T follicular helper cell (primary cell): Measurements from ENCODE around the gene CMC4.

Experiments used
- DNase-seq: peaks from one replicate; pipeline ENCODE4 v3.0.0-alpha.2; 2020; ENCODE audit warnings: low read depth
- total RNA-seq, 2 experiments: gene quantifications; one replicate each; lab custom pipeline; 2026; lab: John Stamatoyannopoulos, UW

Gene CMC4, protein sequence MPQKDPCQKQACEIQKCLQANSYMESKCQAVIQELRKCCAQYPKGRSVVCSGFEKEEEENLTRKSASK
- total RNA-seq, result 0 reads per million in 2 experiments

DNA sequence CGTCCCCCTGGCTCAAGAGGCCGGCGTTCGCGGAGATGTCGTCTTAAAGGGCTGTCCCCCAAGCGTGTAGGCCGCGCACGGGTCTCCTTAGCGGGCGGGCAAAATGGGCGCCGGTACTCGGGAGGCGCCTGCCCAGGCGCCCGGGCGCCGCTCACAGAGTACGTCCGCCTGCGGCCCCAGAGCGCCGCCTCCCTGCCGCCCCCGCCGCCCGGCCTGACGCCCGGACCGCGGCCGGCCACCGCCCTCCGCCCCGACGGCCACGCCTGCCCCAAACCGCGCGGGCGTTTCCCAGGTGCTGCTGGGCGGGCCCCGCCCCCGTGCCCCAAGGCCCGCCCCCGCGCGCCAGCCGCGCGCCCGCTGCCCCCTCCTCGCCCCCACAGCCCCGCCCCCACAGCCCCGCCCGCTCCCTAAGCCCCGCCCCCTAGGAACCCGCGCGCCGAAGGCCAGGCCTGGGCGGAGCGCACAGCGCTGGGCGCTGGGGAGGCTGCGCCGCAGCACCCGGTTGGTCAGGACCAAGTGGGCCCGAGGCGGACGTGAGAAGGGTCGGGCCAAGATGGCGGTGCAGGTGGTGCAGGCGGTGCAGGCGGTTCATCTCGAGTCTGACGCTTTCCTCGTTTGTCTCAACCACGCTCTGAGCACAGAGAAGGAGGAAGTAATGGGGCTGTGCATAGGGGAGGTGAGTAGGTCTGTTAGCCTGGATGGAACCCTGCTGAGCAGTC, at the start of gene CMC4, which contains the start of the genes BRCC3 and MTCP1:
CMC4 (minus strand) TSS at position 162 of the 719 bp plus-strand sequence. CDS start 7,113 bp downstream, outside the sequence.
BRCC3 (plus strand) TSS at position 534 of the 719 bp plus-strand sequence; CDS start at position 554, 20 bp downstream.
MTCP1 (minus strand) TSS at position 162 of the 719 bp plus-strand sequence. CDS start 5,126 bp downstream, outside the sequence.
- DNase-seq, result peak; percentile 62

DNA sequence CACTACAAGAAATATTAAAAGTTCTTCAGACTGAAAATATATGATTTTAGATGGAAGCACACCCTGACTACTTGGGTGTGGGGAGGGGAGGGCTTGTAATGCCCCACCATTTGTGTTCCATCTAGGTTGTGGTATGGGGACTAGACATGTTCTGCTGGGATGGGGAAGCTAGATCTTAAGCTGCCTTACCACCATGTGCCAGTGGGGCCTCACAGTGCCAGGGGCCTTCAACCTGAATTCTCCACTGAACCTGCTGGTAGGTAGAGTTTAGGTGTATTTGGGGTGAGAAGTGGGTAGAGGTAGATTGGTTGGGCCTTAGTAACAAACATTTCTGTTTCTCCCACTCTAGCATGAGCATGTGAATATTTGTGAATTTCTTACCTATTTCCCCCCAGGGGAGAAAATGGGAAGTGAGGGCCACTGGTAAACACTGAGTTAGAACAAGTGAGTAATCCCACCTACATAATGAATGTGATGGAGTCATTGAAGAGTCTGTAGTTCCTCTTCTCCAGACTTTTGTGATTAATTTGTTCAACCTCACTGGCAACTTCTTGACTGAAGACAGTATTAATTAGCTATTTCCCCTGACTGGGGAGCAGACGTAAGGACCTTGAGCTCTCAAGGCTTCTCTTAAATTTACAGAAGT, 44.4 kb upstream of the CMC4 start:
- DNase-seq, result no peak

- no peak for DNase-seq
Observed at GRCh38 chrX:155113097-155113496, 42.2 kb upstream of the CMC4 start.

GRCh38 chrX:155112171-155112570, 41.2 kb upstream of the CMC4 start:
- no peak for DNase-seq

DNA sequence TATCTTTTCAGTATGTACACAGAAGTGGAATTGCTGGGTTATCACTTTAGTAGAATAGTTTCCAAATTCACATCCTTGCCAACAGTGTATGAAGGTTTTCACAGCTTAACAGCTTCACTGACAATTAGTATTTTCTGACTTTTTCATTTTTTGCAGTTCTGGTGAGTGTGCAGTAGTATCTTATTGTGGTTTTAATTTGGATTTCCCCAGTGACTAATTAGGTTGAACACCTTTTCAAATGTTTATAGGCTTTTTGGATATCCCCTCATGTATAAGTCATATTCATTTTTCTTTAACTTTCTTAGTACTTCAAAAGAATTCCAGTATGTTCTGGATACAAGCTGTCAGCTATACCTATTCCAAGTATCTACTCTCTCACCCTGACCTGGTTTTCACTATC, 37.5 kb upstream of the CMC4 start:
- no peak for DNase-seq

- no peak for DNase-seq
Observed at GRCh38 chrX:155105919-155106318, 35.0 kb upstream of the CMC4 start.

DNA sequence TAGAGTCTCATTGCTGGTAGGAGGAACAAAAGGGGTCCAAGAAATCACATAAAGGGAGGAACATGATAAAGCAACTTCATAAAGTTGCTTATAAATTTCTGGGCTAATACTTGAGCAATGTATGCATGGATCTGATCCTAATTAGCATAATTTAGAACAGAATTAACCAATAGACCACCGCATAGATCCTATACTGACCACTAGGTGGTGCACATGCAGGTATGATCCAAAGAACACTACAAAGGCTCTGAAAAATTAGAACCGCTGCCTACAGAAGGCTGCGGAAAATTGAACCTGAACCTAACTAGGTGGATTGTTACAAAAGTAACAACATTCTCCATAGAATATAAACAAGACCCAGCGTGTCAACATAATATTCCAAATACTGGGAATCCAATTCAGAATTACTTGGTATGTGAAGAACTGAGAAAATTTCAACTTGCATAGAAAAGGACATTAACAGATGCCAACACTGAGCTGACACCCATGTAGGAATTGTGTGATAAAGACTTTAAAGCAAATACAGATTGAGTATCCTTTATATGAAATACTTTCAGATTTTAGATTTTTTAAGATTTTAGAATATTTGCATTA, 23.6 kb upstream of the CMC4 start:
- DNase-seq, result peak; percentile 11

- no peak for DNase-seq
Observed at GRCh38 chrX:155086961-155087735, 16.2 kb upstream of the CMC4 start.

- peak; percentile 13 for DNase-seq
Observed at GRCh38 chrX:155086202-155086840, 15.4 kb upstream of the CMC4 start.

GRCh38 chrX:155071694-155072280, 851 bp upstream of the CMC4 start:
- no peak for DNase-seq

GRCh38 chrX:155070663-155070974, 317 bp downstream of the CMC4 start:
- DNase-seq, result no peak

DNA sequence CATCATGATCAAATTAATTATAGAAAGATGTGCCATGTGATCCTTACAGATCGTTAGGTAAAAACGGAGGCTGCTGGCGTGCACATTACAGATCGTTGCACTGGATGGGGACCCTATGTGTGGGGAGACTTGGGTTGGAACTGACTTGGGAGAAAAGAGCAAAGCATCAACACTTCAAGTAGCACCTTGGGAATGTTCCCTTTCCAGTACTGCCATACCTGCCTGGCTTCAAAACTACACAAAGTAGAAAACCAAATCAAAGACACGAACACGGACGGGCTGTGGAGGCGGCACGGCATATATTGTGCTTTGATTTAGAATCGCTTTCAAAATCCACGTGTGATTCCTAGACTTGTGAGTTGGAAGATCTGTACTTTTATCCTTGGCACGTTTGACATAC, 898 bp downstream of the CMC4 start:
- DNase-seq, result no peak

DNA sequence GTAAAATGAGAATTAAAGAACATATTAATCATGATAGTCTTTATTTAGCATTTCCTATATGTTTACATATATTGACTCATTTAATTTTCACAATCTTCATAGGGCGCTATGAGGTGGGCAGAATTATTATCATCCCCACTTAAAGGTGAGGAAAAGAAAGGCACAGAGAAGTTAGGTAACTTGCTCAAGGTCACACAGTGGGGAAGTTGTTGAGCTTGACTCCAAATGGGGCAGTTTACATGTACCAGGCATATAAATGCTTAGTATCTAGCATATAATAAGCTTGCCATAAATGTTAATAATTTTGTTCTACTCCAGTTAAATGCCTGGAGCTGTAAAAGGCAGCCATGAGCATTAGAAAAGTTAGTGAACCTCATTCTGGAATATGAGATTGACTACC, 1.5 kb downstream of the CMC4 start:
- no peak for DNase-seq

GRCh38 chrX:155068165-155068564, 2.8 kb downstream of the CMC4 start:
- DNase-seq, result no peak

DNA sequence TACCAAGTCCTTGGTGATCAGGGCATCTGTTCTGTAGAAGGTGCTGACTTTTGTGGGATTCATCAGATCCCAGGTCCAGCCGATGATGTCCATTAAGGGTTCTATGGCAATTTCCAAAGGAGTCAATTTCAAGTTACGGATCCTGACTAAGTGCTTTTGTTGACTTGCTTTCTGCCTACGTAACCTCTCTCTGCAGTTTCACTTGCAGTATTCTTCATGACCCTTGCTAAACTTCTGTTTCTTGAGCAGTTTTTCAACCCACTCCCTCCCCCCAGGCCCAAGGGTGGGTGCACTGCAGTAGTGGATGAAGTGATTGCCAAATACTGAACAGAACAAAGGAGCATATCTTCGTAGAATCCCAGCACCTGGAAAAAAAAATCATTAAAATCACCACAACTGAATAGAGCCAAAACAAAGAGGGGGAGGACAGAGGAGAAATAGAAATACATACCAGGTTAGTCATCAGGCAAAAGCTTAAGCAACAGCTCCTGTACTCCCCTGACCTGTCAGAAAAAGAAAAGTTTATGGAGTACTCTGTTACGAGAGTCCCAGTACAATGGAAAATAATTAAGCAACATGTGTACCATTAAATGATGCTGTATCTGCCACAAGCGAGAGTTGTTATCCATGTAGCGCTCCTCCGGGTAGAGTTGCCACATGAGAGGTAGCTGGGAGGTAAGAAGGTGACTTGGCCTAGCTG, 5.8 kb downstream of the CMC4 start:
- no peak for DNase-seq

DNA sequence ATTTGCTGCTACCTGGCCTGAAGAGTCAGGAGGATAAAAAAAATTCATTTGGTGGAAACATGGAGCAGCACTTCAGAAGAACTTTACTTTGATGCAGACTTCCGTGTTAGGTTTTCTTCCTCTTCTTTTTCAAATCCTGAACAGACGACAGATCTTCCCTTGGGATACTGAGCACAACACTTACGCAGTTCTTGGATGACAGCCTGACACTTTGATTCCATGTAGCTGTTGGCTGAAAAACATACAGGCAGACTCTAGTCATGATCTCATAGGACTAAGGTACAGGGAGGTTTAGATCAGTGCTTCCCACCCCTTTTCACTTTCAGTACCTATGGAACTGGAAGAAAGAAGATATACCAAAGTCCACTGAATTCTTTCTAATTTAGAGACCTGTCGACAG, 9.2 kb downstream of the CMC4 start:
- DNase-seq, result no peak

DNA sequence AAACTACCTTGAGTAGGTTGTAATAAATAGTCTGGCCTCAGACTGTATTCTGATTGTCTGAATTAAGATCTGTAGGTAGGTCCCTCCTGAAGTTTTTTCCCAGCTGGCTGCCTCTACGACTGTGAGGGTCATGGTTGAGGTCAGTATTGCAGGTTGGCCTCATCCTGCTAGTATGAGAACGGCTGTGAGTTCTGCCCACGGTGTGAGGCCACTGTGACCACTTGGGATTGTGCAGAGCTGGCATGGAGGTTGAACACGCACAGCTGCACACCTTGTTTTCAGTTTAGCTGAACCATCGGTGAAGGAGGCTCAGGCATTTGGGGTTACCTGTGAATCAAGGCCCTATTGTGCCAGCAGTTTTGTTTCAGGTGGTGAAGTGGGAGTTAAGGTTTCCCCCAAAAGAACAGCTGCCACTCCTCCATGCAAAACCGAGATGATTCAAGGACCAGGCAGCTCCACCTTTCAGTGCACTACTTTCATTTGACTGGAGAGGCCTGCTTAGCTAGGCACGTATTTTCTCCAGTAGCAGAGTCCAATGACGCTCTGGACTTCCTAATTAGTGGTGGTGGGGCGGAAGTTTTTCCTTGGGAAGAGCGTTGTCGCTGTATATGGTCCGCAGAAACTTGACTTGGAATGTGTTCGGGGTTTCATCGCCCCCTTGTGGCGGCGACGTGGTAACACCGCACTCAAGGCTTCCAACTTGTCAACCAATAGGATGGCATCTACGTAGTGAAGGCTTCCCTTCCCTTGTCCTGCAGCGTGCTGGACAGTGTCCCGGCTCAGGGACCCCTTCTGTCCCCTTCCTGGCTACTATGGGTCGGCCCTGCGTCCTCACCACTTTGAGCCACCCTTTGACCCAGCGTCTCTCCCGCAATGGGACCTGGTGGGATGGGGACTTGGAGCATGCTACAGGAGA, 13.8 kb downstream of the CMC4 start:
- DNase-seq, result peak; percentile 22

GRCh38 chrX:155056471-155056870, 14.5 kb downstream of the CMC4 start:
- no peak for DNase-seq

DNA sequence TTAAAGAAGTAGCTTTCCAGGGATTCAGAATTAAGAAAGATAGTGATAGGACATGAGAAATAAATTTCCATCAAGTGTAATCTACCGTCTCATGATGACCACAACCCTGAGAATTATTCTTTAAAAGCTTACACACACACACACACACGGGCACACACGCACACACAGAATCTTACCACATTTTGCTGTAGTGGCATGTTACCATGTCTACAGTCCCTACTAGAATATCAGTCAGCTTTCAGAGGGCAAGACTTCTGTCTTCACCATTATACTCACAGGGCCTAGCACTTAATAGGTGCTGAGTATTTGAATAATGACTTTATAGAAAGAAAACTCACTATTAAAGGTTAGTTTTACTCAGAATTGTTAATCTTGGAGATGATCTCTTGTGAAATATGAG, 15.4 kb downstream of the CMC4 start:
- no peak for DNase-seq

- no peak for DNase-seq
Observed at GRCh38 chrX:155054255-155054654, 16.7 kb downstream of the CMC4 start.
